OCI-LY3 (cell line): Measurements from ENCODE around the gene LDB2.

Experiments
- H2AFZ ChIP-seq: fragments of 200-600, 300-600 bp; shearing (Covaris generic); 2 replicates; pipeline ENCODE4 v1.6.0; 2014; ENCODE audit warnings: antibody characterized with exemption, low read depth, low read length
- H3K27ac ChIP-seq: fragments of 200-600, 300-600 bp; sonication (generic); 2 replicates; pipeline ENCODE4 v1.5.1; 2014; ENCODE audit warnings: mild to moderate bottlenecking, low read length, moderate library complexity, mixed read lengths
- H3K27me3 ChIP-seq: fragments of 200-600, 300-600 bp; sonication (generic); 2 replicates; pipeline ENCODE4 v1.6.1; 2014; ENCODE audit warnings: low read depth, low read length, mixed read lengths
- H3K36me3 ChIP-seq: fragments of 200-600, 300-600 bp; sonication (generic); replicated peaks from 2 replicates; pipeline ENCODE3; 2014; ENCODE audit warnings: low read depth, low read length, mixed read lengths
- H3K4me1 ChIP-seq: fragments of 300-600, 200-600 bp; sonication (generic); 2 replicates; pipeline ENCODE4 v1.6.1; 2014; ENCODE audit warnings: low read length, mixed read lengths
- H3K4me2 ChIP-seq: fragments of 200-600, 300-600 bp; sonication (generic); 2 replicates; pipeline ENCODE4 v1.6.1; 2014; ENCODE audit warnings: low read length, mixed read lengths
- H3K4me3 ChIP-seq: fragments of 300-600, 200-600 bp; sonication (generic); 2 replicates; pipeline ENCODE4 v1.5.1; 2014; ENCODE audit warnings: antibody characterized with exemption, mild to moderate bottlenecking, low read length, moderate library complexity
- H3K79me2 ChIP-seq: fragments of 300-600, 200-600 bp; shearing (Covaris generic); 2 replicates; pipeline ENCODE4 v1.6.1; 2014; ENCODE audit warnings: mild to moderate bottlenecking, low read length, mixed read lengths
- H3K9ac ChIP-seq: fragments of 300-600, 200-600 bp; shearing (Covaris generic); 2 replicates; pipeline ENCODE4 v1.6.0; 2014; ENCODE audit warnings: mild to moderate bottlenecking, low read length, moderate library complexity
- H3K9me3 ChIP-seq: fragments of 200-600, 300-600 bp; shearing (Covaris generic); 2 replicates; pipeline ENCODE4 v1.6.1; 2014; ENCODE audit warnings: low read length, mixed read lengths; ENCODE audit not compliant: insufficient read depth
- H4K20me1 ChIP-seq: fragments of 200-600, 300-600 bp; sonication (generic); 2 replicates; pipeline ENCODE4 v1.6.1; 2016; ENCODE audit warnings: low read length, mixed read lengths; ENCODE audit not compliant: insufficient read depth
- CTCF ChIP-seq: fragments of 200-600, 300-600 bp; sonication (generic); IDR thresholded peaks from 2 replicates; pipeline ENCODE4 v1.5.1; 2014; ENCODE audit warnings: antibody characterized with exemption, low read length, low read depth
- EZH2phosphoT487 ChIP-seq: fragments of 200-600 bp; shearing (Covaris generic); IDR thresholded peaks from 2 replicates; pipeline ENCODE4 v1.6.1; 2018; ENCODE audit warnings: antibody characterized with exemption, mixed run types, low read depth

Gene LDB2

GRCh38 chr4:16577177-16577576 lies 321.3 kb downstream of the LDB2 start:
- no peaks in the 10 kb centered on the region for H3K9me3 ChIP-seq
- no peaks in the 10 kb centered on the region for H3K4me1 ChIP-seq
- H4K20me1 ChIP-seq: no peaks in the 10 kb centered on the region
- H3K27ac ChIP-seq: no peak overlapping the region
- no peak overlapping the region for H3K4me3 ChIP-seq
- H2AFZ ChIP-seq: no peak overlapping the region
- H3K4me2 ChIP-seq: no peak overlapping the region
- no peaks in the 10 kb centered on the region for H3K79me2 ChIP-seq
- H3K27me3 ChIP-seq: no peaks in the 10 kb centered on the region
- no peaks in the 10 kb centered on the region for H3K36me3 ChIP-seq
- no peak for TF ChIP-seq CTCF
- TF ChIP-seq EZH2phosphoT487: no peak
- no peak overlapping the region for H3K9ac ChIP-seq

- H3K4me3 ChIP-seq: no peak overlapping the region
- H3K79me2 ChIP-seq: no peaks in the 10 kb centered on the region
- H3K9me3 ChIP-seq: no peaks in the 10 kb centered on the region
- no peaks in the 10 kb centered on the region for H3K27me3 ChIP-seq
- no peak overlapping the region for H3K4me2 ChIP-seq
- no peaks in the 10 kb centered on the region for H3K36me3 ChIP-seq
- H2AFZ ChIP-seq: no peak overlapping the region
- H3K9ac ChIP-seq: no peak overlapping the region
- TF ChIP-seq CTCF (no peak), EZH2phosphoT487 (no peak)
- no peaks in the 10 kb centered on the region for H4K20me1 ChIP-seq
- no peak overlapping the region for H3K27ac ChIP-seq
- H3K4me1 ChIP-seq: no peaks in the 10 kb centered on the region
These were observed 323.5 kb downstream of the LDB2 start for GRCh38 chr4:16574981-16575380.

- Histone ChIP-seq H3K36me3 (no peaks in the 10 kb centered on the region), H3K4me3 (no peak overlapping the region), H2AFZ (no peak overlapping the region), H3K4me2 (no peak overlapping the region), H3K27me3 (peaks cover 1% of the 10 kb centered on the region; the same call in 1 of the 2 replicates), H3K9me3 (no peaks in the 10 kb centered on the region), H3K9ac (no peak overlapping the region), H3K79me2 (no peaks in the 10 kb centered on the region), H3K27ac (no peak overlapping the region), H3K4me1 (no peaks in the 10 kb centered on the region), H4K20me1 (no peaks in the 10 kb centered on the region)
- no peak for TF ChIP-seq EZH2phosphoT487
- no peak for TF ChIP-seq CTCF
These were observed 324.7 kb downstream of the LDB2 start for GRCh38 chr4:16573739-16574138.

GRCh38 chr4:16573206-16573605 lies 325.2 kb downstream of the LDB2 start:
- Histone ChIP-seq H3K4me1 (no peaks in the 10 kb centered on the region), H3K79me2 (no peaks in the 10 kb centered on the region), H3K9me3 (no peaks in the 10 kb centered on the region), H3K36me3 (no peaks in the 10 kb centered on the region), H3K27ac (no peak overlapping the region), H3K4me2 (no peak overlapping the region), H3K9ac (no peak overlapping the region), H3K27me3 (peaks cover 3% of the 10 kb centered on the region; the same call in 1 of the 2 replicates), H4K20me1 (no peaks in the 10 kb centered on the region), H2AFZ (no peak overlapping the region), H3K4me3 (no peak overlapping the region)
- TF ChIP-seq CTCF: no peak
- TF ChIP-seq EZH2phosphoT487: no peak
